Stimulated activated CD8-positive, alpha-beta memory T cell treated with anti-CD3 and anti-CD28 coated beads, Interleukin-12 subunit alpha, Interleukin-12 subunit beta, amount 100 ng/mL, for 1 hour (primary cell): ENCODE measurements around the gene FARS2.

ENCODE experiments used
- DNase-seq: peaks from one replicate; pipeline ENCODE4 v3.0.0-alpha.2; 2020; ENCODE audit warnings: low read depth

FARS2 gene

DNA sequence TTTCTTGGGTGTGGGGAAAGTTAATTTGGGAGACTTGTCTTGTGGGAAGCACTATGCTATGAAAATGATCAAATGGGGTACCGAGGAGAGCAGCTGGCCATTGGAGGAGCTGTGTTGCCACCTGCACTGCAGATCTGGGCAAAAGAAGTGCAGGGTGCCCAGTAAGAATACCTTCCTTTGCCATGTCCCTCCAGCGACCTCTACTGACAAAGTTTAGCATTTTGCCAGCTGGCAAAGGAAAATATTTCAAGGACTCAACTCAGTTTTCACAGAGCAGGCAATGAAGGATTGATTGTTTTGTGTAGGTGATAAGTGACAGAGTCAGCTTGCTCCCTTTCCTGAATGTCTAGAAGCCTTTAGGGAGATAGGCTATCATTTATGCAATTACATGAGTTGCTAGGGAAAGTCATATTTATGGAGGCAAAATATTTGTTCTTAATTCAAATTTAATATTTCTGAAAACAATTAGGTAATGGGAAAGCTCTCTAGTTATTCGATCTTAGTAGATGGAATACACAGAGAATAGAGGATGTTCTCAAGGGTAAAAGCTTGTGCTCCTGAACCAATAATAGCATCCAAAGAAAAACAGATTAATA lies 118.4 kb downstream of the FARS2 start:
- DNase-seq = no peak

DNA sequence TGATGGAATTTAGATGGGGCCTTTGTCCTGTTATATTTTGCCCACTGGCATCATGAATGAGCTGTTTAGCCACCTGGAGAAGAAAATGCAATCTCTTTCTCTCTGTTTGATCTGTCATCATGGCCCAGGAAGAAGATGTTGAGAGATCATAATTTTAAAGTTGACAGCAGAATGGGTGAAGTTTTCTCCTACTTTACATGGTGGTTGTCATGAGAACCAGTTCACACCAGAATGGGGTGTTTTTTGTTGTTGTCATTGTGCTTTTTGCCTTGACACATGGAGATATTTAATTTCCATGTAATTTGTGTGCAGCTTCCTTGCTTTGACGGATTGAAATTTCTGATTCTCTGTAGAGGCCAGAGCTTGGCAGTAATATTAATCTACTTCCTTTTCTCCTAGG lies 122.5 kb downstream of the FARS2 start:
- DNase-seq = no peak

DNA sequence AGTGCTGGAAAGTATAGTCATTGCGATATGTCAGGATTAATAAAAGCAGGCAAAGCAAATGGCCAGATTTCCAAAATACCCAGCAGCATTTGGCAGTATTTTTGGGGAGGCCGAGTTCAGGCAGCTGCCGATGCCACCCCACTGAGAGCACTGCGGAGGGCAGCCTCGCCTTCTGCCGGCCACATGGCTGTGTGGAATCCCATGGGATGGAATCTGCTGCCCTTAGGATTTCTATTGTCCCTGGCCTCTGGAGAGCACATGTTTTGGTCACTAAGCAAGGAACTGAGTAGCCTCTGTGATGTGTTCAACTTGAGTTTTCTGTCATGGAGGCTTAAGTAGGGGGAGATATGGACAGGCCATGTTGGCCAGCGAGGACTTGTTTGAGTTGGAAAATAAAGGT lies 123.0 kb downstream of the FARS2 start:
- DNase-seq = no peak

GRCh38 chr6:5388326-5388725 lies 127.0 kb downstream of the FARS2 start:
- no peak for DNase-seq

DNA sequence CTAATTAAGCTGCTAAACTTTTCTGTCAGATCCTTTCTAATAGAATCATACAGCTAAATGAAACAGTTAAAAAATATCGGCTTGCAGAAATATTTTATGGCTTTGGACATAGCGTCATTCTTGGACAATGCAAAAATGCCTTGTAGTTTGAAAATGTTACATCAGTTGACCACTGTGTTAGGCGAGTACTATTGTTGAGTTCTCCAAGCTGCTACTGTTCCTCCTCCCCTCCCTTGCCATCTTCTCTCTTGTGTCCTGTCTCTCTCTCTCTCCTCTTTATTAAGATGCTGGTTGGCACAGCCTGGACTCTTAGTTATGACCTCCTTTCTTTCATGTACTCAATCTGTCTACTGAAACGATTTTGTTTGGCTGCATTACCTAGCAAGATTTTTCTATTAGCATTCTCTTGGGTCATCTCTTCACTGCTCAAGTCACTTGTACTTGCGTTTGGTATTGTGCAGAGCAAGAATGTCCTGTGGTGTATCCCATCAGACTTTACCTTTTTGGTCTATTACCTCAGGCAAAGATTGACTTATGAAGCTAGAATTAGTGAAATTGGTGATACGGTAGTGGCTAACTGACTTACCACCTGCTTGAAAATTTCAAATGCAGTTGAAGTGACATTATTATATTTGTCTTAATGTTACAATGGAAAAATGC lies 127.9 kb downstream of the FARS2 start:
- DNase-seq = no peak

DNA sequence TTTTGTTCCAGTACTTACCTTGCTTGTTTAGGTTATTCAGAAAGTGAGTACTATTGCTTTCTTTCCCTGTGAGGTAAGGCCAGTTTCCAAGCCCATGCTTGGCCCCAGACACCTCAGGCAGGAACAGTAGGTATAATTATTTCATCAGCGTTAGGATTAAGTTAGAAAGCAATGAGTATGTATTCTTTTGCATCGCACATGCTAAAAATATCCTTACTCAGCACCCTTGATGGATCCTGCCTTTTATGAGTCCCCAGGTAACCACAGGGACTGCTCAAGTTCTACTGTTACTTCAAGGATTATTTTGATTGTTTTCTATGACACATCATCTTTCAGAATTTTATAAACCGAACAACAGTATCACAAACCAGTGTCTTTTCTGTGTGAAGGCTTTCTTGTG lies 128.9 kb downstream of the FARS2 start:
- no peak for DNase-seq

GRCh38 chr6:5394280-5394679 lies 133.0 kb downstream of the FARS2 start:
- no peak for DNase-seq

- no peak for DNase-seq
Measured at GRCh38 chr6:5395719-5396118, 134.4 kb downstream of the FARS2 start.

DNA sequence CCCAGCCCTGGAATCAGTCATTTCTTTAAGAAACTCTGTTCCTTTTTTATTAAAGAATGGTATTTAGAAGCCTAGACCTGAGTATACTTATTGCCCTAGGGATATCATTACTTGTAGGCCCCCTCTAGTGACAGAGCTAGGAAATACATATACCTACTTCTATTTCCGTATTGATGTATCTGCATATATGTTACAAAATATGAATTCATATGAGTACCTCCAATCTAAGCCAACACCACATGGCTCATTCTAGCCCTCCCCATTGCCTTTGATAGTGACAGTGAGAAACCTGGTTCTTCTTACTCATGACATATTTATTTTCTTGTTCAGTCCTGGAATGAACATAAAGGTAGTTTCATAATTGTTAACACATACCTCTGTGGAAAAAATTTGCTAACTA lies 137.2 kb downstream of the FARS2 start:
- DNase-seq = no peak

DNA sequence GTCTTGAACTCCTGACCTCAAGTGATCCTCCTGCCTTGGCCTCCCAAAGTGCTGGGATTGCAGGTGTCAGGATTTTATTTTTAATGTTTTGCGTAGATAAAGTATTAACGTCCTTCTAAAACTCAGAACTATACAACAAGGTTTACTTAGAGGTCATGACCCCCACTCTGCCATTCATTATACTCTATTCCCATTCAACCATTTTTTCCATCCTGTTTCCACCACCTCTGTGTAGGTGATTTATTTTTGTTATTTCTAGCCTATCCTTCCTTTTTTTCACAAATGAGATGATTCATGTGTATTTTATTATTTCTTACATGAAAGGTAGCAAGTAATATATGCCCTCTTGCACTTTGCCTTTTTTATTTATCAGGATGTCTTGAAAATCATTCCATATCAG lies 138.1 kb downstream of the FARS2 start:
- DNase-seq = no peak

DNA sequence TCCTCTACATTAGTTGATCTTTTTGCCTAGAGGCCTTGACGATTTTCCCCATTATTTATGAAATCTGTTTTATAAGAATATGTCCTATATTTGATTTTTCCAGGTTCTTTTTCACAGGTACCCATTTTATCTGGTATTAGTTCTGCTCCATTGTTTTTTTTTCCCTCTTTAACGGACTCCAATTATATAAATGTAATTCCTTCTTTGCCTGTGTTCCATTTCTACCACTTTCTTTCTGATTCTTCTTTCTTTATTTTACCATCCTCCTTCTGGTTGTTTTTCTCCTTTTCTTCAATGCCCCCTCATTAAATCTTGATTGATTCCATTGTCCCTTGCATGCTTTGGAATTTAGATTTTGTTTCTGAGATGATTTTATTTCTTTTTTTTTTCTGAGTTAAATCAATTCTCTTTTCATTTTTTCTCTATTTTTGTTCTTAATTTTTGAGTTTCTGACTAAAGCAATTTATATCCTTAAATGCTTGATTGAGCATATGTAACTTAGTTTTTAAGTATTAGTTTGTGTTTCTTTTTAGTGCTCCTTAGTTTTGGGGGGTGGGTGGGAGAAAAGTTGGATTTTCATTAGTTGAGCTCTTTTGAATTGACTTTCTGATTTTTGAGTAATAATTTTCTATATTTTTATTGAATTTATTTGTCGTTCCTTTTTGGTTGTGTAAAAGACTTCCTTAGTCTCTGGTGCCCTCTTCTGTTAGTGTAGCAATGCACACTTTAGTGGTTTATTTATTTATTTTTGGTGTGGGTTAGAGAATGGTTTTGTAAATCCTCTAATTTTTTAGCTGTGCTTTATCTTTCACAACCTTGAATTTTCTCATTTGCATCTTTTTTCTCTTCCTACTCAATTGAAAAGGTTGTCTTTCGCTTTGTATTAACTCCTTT lies 140.8 kb downstream of the FARS2 start:
- DNase-seq = no peak

GRCh38 chr6:5403076-5403475 lies 141.8 kb downstream of the FARS2 start:
- no peak for DNase-seq

DNA sequence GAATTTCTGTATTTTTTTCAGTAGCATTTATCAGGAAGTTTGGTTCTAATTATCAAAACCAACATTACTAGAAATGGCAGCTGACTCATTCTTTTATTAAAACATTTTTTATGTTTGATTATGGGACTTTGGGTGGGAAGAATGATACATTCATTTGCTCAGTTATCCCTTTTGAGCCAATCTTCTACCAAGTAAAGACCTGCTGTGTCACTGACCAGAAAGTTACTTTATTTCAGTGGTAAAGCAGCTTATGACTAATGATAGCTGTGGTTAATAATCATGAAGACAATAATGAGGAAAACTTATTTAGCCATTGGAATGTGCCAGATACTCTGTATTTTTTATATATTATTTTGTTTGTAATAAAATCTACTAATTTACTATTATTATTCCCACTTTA lies 142.3 kb downstream of the FARS2 start:
- DNase-seq = no peak

GRCh38 chr6:5405976-5406375 lies 144.7 kb downstream of the FARS2 start:
- no peak for DNase-seq

DNA sequence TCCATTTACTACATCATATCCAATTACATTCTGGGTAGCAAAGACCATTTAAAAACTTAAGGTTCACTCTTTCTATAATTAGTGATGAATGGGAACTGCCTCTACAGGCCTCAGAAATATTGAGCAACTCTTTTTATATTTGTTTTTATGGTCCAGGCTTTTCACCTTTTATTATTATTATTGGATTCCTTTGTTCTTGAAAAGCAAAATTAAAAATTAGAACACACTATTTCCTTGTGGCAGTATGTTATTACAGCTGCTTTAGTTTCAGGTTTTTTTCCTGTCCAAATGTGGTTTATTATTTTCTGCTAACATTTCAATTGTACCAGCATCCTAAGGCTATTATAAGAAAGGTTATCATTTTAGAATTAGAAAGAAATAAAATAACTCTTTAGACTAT lies 150.1 kb downstream of the FARS2 start:
- no peak for DNase-seq

DNA sequence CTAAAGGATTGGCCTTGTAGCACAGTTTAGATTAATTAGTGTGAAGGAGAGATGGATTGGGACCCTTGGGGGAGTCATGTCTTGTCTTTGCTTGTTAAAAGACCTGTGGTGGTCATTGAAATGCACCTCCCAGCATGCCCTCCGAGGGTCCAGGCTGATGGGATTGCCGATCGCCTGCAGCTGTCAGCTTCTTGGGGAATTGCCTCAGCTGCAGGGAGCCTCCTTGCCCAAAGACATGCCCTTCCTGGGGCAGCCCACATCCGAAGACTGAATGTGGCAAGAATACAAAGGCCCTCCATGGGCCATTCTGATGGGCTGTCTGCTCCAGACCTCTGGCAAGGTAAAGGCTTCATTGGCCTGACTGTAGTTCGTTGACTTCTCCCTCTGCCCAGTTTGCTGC lies 150.7 kb downstream of the FARS2 start:
- DNase-seq = no peak

GRCh38 chr6:5412663-5413062 lies 151.3 kb downstream of the FARS2 start:
- DNase-seq = no peak

DNA sequence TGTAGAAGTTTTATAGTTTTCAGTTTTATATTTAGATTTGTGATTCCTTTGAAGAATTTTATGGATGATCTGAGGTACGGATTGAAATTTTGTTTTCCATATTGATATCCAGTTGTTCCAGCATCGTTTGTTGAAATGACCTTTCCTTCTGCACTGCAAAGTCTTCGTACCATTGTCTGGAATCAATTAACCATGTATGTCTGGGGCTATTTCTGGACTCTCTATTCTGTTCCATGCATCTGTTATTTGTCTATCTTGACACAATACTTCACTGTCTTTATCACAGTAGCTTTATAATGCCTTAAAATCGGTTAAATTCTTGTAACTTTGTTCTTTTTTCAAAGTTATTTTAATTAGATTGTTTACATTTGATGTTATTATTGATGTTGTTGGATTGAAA lies 154.9 kb downstream of the FARS2 start:
- DNase-seq = no peak

DNA sequence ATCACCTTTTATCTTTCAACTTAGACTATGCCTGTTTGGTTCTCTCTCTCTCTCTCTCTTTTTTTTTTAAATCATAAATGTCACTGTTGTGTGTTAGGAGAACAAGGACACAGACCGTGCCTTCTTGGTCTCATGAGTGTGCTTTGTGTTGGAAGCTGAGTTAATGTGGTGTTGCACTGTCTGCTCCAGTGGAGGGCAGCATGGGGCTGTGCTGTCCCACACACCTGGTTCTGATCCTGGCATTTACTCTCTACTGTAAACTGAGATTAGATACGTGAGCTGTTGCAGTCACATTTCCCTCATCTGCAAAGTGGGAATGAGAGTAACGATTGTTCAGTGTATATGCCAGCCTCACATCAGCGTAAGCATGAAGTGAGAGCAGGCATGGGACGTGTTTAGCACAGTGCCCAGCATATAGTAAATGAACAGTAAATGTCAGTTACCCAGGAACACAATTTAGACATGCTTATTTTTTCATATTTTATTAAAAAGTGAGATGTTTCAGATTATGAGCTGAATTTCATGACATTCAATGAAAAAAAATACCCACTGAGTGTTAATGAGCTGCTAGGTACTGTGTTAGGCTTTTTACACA lies 161.1 kb downstream of the FARS2 start:
- DNase-seq = no peak

- no peak for DNase-seq
Measured at GRCh38 chr6:5423251-5423650, 161.9 kb downstream of the FARS2 start.

DNA sequence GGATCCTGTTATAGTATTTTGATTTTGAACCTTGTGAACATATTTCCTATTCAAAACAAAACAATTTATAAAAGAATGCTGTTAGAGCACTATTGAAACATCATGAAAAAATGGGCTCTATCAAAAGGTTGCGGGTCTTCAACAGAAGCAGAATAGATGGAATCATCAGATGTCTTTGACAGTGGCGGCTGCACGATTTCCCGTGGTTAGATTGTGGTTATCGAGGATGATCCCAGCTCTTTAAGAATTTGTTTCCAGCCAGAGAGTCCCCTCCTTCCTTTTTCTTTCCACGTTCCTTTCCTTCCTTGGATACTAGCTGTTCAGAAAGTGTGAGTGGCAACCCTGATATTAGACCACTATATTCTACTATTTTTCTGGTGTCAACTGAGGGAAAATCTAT lies 163.4 kb downstream of the FARS2 start:
- DNase-seq = no peak

DNA sequence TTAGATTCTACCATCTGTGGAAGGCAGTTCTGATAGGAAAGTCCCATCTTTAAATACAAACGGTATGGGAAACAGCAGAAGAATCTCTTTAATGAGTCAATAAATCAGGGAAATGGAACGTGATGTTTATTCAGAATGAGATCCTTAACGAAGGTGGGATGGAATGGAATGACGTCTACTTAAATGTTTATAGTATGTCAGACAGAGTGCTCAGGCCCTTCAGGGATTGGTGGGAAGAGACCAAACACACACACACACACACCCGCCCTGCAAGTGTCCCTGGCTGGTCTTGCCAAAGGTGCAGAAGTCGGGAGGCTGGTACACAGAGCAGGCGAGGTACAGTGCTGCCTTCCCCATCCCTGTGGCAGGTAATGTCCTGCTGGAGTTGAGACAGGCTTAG lies 164.0 kb downstream of the FARS2 start:
- DNase-seq = no peak

DNA sequence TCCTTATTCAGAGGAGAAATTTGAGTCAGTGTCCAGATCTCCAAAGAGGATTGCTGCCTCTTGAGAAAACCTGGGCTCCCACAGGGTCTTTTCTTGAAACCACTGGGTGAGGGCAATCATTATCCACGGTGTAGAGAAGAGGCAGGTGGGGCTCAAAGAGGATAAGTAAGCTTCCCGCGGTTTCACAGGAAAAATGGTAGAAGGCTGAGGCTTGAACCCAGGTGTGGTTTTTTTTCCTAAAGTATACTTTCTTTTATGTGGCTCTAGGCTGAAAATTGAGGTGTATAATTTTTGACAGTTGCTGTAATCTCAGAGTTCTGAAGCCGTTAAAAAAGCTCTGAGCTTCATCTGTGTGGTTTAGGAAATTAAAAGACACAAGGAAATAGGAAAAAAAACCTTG lies 164.5 kb downstream of the FARS2 start:
- DNase-seq = no peak
